Measurements from ENCODE around the gene AMHR2. TPM values are rescaled to one million over a fixed set of nuclear protein-coding genes. Genes with fewer than 3 reads are reported as not detected.
"Not testable (repeated sequence)": the region's sequence is repeated elsewhere in the genome, so short reads cannot be mapped to it uniquely, and the experiment has no call there.

AMHR2 gene
- polyA plus RNA-seq (ENCODE audit: insufficient read length in 3 of 3): under 1 TPM; 0.26 to 0.30 (median 0.29) TPM
- long read RNA-seq, donor 1: 0 reads
- long read RNA-seq, donor 2: 0 reads
- long read RNA-seq, donor 3: 0 reads
- long read RNA-seq, donor 4: 0 reads
- long read RNA-seq, donor 5: 0 reads
- long read RNA-seq, donor 6: 0 reads
- long read RNA-seq, donor 7: 0 reads
- long read RNA-seq, donor 8: 0 reads
- long read RNA-seq, donor 9: 0 reads
- long read RNA-seq, donor 10: 0 reads
- long read RNA-seq, donor 11: 0 reads
- long read RNA-seq, donor 12: 0 reads
- long read RNA-seq, donor 13: 0 reads
- long read RNA-seq, donor 14: 0 reads
- long read RNA-seq, donor 15: 0 reads
- long read RNA-seq, donor 16: 0 reads

DNA sequence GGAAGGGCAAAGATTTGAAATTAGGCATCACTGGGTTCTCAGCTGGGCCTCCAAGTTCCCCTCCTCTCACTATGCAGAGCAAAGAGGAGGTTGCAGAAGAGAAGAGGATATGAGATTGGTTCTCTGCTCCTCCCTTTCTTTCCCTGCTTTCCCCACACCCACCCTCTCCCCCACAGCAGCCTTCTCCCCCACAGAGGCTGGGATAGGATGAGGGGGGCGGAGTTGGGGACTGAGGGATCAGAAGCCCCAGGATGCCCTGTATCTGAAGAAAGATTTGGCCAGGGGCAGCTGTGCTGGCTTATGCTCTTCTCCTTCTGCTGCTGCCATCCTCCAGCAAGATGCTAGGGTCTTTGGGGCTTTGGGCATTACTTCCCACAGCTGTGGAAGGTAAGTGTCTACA, at the start of gene AMHR2:
Gene AMHR2, plus strand, starts transcription at position 259 of the 400 bp plus-strand sequence. Its CDS starts 80 bp downstream, at position 339.
- no peak for DNase-seq (ENCODE audit: extremely low read depth in 1 of 11, low read depth in 9 of 11, low spot score in 4 of 11)

DNA sequence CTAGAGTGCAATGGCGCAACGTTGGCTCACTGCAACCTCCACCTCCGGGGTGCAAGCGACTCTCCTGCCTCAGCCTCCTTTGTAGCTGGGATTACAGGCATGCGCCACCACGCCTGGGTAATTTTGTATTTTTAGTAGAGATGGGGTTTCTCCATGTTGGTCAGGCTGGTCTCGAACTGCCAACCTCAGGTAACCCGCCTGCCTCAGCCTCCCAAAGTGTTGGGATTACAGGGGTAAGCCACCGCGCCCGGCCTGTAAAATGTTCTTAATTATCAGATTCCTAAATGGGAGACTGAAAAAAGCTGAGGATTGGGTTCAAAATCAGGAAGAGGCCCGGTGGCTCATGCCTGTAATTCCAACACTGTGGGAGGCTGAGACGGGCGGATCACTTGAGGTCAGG, 49.4 kb upstream of the AMHR2 start:
- DNase-seq (ENCODE audit: extremely low read depth in 1 of 11, low read depth in 9 of 11, low spot score in 4 of 11): not testable (repeated sequence)

DNA sequence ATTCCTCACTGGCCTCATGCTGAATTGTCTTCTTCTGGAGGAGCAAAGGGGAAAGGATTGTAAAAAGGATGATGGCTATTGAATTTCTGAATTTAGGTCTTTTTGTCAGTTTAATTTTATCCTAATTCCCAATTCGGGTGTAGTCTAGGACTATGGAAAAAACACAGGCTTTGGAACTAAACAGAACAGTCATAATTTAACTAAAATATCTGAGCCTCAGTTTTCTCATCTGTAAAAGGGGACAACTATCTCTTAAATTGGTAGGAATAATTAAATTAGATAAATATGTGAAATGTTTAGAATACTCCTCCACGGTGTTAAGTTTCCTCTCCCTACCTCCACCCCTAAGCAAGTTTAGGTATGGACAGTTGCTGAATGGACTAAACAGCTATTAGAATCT, 46.9 kb upstream of the AMHR2 start:
- no peak for DNase-seq (ENCODE audit: extremely low read depth in 1 of 11, low read depth in 9 of 11, low spot score in 4 of 11)

DNA sequence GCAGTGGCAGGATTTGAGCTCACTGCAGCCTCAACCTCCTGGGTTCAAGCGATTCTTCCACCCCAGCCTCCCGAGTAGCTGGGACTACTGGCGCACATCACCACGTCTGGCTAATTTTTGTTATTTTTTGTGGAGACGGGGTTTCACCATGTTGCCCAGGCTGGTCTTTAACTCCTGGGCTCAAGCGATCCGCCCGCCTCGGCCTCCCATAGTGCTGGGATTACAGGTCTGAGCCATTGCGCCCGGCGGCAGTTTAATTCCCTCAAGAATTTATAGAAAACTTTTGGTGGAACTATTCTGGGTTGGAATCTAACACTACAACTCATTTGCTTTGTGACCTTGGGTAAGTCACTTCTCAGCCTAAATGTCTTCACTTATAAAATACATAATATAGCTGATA, 45.4 kb upstream of the AMHR2 start:
- no peak for DNase-seq (ENCODE audit: extremely low read depth in 1 of 11, low read depth in 9 of 11, low spot score in 4 of 11)

DNA sequence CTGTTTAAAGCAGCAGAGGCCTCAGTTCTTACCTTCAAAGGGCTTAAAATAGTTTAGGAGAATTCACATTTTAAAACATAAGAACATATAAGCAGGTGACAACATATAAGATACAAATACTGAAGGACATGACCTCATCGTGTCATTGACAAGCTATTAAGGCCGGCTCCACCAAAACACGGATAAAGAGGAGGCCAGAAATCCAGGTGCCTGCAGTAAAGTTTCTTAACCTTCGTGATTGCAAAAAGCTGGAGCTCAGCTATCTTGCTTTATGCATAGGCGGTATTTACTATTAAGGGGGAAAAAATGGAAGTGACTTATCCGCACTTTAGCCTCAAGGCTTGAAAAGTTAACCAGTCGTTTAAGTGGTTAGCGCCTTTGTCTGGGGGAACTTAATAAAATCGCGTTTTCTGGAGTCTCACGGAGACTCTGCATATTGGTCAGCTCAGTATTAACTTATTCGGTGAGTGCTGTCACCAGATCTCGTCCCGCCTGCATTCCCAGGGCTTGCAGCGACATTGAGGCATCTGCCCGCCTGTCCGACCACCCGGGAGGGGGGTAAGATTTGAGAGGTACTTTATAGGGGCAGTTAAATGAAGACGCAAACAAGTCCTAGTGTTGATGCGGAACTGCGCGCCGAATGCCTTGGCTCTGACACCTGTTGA, 44.8 kb upstream of the AMHR2 start:
- no peak for DNase-seq (ENCODE audit: extremely low read depth in 1 of 11, low read depth in 9 of 11, low spot score in 4 of 11)

DNA sequence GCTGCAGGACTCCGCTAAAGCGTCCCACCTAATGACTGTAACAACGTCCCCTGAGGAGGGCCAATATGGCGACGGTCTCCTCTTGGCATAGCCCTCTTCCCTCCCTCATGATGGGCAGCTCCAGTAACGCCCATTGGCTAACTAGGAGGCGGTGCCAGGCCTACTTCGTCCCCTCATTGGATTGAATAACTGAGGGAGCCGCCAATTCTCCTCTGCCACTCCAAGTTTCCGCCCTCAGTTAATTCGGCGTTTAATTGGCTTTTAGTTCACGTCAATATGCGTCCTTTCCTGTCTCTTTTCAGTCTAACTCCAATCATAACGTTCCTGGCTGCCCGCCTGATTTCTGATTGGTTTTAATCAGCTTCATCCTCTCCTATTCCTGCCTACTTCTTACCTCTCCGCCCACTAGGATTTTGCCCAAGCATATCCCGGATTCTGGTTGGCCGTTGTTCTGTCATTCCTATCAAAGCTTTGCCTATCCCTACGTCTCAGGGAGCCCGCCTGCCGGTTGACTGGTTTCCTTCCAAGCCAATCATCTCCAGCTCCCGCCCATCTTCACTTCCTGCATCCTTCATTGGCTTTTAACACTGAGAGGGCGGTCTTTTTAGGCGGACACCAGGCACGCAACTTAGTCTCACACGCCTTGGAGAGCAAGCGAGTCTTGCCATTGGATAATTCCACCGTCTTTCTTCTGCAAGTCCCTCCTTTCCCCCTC, 44.1 kb upstream of the AMHR2 start:
- DNase-seq (ENCODE audit: extremely low read depth in 1 of 11, low read depth in 9 of 11, low spot score in 4 of 11): peak; percentile 99 to 100 (median 100)

DNA sequence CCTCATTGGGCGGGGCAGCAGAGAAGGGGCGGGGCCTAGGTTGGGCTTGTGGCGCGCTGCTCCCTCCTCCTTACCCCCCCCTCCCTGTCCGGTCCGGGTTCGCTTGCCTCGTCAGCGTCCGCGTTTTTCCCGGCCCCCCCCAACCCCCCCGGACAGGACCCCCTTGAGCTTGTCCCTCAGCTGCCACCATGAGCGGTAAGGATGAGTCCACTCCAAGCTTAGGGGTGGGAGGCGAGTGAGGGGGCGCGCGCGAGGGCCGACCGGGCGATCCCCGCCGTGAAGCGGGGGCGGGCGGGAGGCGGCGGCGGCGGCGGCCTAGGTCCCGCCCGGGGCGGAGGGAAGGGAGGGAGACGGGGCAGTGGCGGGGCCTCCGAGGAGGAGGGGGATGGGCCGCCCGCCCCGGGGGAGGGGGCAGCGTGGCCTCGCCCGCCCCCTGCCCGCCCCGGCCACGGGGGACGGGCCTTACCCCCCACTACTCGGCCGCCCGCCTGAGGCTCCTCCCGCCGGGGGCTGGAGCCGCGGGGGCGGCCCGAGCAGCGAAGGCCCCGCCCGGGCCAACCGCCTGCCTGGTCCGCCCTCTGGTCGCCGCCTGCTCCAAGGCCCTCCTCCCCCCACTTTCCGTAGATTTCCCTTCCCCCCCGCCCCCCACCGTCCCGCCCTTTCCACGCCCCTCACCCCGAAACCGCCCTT, 43.4 kb upstream of the AMHR2 start, which contains the start of gene SP1:
Gene SP1, plus strand, starts transcription at position 73 of the 690 bp plus-strand sequence. Its CDS starts 116 bp downstream, at position 189.
- peak in 10 of 11 donors; percentile 69 to 89 (median 84) for DNase-seq (ENCODE audit: extremely low read depth in 1 of 11, low read depth in 9 of 11, low spot score in 4 of 11)

DNA sequence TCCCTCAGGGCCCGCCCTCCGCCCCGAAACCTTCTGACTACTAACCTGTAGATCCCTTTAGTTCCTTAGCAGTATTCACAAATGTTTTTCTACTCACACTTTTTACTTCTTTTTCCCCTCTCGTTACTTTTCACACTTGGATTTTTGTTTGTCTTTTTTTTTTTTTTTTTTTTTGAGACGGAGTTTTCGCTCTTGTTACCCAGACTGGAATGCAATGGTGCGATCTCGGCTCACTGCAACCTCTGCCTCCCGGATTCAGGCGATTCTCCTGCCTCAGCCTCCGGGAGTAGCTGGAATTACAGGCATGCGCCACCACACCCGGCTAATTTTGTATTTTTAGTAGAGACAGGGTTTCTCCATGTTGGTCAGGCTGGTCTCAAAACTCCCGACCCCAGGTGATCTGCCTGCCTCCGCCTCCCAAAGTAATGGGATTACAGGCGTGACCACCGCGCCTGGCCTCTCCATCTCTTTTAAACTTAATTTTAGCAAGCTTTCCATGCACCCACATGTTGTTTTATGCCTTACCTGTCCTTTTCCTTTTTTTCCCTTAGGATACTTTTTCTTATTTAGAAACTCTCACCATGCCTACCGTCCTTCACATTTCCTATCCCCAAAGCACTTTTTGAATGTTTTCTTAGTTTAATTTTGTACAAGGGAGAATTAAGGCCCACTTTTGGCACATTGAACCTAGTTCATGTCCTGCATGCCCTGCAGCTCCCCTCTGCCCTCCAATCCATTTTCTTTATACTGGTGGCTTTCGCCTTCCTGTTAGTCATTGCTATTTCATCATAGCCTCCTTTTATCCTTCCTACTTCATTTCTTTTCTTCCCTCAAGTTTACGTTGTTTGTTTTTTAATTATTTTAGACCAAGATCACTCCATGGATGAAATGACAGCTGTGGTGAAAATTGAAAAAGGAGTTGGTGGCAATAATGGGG, 42.6 kb upstream of the AMHR2 start:
- DNase-seq (ENCODE audit: extremely low read depth in 1 of 11, low read depth in 9 of 11, low spot score in 4 of 11): no peak

DNA sequence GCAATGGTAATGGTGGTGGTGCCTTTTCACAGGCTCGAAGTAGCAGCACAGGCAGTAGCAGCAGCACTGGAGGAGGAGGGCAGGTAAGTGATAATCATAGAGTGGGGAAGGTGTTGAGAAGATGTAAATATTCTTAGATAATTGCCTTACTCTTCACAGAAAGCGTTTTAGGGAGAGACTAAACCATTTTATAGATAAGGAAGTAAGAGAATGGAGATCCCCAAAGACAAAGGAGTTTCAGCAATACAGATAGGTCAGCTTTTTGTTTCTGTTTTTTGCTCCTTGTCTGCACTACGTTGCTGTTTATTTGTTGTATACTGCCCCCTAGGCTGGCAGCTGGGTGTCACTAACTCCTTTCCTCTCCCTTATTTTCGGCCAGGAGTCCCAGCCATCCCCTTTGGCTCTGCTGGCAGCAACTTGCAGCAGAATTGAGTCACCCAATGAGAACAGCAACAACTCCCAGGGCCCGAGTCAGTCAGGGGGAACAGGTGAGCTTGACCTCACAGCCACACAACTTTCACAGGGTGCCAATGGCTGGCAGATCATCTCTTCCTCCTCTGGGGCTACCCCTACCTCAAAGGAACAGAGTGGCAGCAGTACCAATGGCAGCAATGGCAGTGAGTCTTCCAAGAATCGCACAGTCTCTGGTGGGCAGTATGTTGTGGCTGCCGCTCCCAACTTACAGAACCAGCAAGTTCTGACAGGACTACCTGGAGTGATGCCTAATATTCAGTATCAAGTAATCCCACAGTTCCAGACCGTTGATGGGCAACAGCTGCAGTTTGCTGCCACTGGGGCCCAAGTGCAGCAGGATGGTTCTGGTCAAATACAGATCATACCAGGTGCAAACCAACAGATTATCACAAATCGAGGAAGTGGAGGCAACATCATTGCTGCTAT, 41.7 kb upstream of the AMHR2 start:
- DNase-seq (ENCODE audit: extremely low read depth in 1 of 11, low read depth in 9 of 11, low spot score in 4 of 11): no peak

DNA sequence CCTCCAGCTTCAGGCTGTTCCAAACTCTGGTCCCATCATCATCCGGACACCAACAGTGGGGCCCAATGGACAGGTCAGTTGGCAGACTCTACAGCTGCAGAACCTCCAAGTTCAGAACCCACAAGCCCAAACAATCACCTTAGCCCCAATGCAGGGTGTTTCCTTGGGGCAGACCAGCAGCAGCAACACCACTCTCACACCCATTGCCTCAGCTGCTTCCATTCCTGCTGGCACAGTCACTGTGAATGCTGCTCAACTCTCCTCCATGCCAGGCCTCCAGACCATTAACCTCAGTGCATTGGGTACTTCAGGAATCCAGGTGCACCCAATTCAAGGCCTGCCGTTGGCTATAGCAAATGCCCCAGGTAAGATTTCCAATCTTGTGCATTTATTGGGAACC, 40.4 kb upstream of the AMHR2 start:
- DNase-seq (ENCODE audit: extremely low read depth in 1 of 11, low read depth in 9 of 11, low spot score in 4 of 11): no peak

DNA sequence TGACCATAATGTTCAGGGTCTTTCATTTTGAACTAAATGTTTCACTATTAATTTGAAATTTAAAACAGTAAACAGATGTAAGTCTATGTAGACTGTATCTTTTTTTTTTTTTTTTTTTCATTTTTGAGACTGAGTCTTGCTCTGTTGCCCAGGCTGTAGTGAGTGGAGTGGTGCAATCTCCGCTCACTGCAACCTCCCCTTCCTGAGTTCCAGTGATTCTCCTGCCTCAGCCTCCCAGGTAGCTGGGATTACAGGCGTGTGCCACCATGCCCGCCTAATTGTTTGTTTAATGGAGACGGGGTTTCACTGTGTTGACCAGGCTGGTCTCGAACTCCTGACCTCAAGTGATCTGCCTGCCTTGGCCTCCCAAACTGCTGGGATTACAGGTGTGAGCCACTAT, 37.3 kb upstream of the AMHR2 start:
- not testable (repeated sequence) for DNase-seq (ENCODE audit: extremely low read depth in 1 of 11, low read depth in 9 of 11, low spot score in 4 of 11)

DNA sequence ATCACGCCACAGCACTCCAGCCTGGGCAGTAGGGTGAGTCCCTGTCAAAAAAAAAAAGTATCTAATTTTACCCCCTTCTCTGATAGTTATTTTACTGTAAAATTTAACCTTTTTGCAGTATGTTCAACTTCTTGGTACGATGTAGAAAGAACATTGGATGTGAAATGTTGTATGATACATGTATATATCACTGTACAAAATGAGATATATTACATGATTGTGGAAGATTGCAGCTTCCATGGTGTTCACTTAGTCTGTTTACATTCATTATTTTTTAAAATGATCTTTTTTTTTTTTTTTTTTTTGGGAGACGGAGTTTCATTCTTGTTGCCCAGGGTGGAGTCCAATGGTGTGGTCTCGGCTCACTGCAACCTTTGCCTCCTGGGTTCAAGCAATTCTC, 34.7 kb upstream of the AMHR2 start:
- no peak for DNase-seq (ENCODE audit: extremely low read depth in 1 of 11, low read depth in 9 of 11, low spot score in 4 of 11)

DNA sequence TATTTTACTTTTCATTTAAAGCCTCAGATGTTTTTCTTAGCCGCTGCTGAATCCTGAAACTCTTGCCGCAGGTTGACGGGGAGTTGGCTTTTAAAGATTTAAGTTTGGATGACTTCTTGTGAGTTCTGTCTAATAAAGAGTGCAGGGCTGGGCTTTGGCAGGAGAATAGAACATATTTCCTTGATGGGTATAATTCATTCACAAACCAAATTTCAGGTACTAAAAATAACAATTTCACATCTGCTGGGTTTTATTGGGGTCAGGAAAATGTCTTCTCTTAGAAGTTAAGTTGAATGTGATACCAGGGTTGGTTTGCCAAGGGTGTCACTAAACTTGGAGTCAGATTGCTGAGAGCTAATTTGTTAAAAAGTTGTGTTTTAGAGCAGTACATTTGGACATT, 34.0 kb upstream of the AMHR2 start:
- no peak for DNase-seq (ENCODE audit: extremely low read depth in 1 of 11, low read depth in 9 of 11, low spot score in 4 of 11)

DNA sequence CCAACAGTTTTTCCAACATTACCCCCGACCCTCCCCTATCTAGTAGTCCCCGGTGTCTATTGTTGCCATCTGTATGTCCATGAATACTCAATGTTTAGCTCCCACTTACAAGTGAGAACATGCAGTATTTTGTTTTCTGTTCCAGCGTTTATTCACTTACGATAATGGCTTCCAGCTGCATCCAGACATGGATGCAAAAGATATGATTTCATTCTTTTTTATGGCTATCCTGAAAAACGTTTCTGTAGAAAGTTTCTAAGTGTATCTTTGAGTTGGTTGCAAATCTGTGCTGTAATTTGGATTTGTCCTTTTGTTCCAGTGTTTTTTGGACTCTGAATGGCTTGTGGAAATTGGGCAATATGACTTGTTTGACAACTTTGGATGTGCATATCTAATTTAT, 31.9 kb upstream of the AMHR2 start:
- no peak for DNase-seq (ENCODE audit: extremely low read depth in 1 of 11, low read depth in 9 of 11, low spot score in 4 of 11)

DNA sequence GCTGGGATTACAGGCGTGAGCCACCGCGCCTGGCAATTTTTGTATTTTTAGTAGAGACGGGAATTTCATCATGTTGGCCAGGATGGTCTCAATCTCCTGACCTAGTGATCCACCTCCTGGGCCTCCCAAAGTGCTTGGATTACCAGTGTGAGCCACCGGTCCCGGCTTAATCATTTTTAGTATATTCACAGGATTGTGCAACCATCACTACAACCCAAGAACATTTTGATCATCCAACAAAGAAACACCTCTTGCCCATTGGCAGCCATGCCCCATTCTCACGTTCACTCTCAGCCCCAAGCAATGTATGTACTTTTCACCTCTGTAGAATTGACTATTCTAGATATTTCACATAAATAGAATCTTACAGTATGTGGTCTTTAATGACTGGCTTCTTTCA, 23.8 kb upstream of the AMHR2 start:
- DNase-seq (ENCODE audit: extremely low read depth in 1 of 11, low read depth in 9 of 11, low spot score in 4 of 11): no peak

DNA sequence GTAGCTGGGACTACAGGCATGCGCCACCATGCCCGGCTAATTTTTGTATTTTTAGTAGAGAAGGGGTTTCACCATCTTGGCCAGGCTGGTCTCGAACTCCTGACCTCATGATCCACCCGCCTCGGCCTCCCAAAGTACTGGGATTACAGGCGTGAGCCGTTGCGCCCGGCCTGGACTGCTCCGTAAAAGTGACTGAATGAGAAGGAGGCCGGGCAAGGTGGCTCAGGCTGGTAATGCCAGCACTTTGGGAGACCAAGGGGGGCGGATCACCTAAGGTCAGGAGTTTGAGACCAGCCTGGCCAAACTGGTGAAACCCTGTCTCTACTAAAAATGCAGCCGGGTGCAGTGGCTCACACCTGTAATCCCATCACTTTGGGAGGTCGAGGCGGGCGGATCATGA, 21.3 kb upstream of the AMHR2 start:
- not testable (repeated sequence) for DNase-seq (ENCODE audit: extremely low read depth in 1 of 11, low read depth in 9 of 11, low spot score in 4 of 11)

DNA sequence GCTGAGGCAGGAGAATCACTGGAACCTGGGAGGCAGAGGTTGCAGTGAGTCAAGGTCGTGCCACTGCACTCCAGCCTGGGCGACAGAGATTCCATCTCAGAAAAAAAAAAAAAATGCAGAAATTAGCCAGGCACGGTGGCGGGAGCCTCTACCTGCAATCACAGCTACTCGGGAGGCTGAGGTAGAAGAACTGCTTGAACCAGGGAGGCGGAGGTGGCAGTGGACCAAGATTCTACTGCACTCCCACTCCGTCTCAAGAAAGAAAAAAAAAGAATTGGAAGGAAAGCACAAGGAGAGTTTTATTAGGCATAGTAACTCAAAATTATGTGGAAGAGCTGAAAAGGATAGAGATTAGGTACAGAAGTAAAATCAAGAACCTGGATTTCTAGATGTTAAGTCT, 20.8 kb upstream of the AMHR2 start:
- DNase-seq (ENCODE audit: extremely low read depth in 1 of 11, low read depth in 9 of 11, low spot score in 4 of 11): no peak
